ENCODE measurements around the gene CEL.
"Not testable (repeated sequence)": the region's sequence is repeated elsewhere in the genome, so short reads cannot be mapped to it uniquely, and the experiment has no call there.

Gene CEL

DNA sequence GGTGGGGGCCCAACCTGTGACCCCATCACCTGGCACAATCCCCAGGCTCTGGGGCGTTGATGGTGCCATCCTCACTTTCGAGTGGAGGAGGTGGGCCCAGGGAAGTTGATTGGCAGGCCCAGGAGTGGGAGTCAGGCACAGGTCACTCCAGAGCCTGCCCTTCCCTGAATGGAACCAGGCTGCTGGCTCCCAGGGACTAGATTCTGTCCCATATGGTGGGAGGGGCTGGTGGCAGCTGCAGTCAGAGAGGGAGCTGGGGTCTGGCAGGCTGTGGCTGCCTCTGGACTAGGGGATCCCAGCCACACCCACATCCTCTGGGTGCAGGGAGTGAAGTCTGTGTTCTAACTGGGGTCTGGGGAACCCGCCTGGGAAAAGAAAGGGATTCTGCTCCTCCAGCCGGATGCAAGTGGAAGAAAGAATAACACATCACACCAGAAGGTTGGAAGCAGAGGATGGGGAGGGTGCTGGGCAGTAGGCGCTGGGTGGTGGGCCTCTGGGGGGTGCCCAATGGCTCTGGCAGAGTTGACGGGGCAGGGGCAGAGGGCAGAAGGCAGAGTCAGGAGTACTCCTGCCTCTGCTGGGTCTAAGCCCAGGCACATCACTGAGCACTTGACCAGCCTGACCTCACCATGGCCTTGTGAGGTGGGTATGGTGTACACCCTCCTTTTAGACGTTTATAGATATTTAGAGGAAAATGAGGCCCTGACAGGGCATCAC lies 25.8 kb downstream of the CEL start:
- no peak for DNase-seq

DNA sequence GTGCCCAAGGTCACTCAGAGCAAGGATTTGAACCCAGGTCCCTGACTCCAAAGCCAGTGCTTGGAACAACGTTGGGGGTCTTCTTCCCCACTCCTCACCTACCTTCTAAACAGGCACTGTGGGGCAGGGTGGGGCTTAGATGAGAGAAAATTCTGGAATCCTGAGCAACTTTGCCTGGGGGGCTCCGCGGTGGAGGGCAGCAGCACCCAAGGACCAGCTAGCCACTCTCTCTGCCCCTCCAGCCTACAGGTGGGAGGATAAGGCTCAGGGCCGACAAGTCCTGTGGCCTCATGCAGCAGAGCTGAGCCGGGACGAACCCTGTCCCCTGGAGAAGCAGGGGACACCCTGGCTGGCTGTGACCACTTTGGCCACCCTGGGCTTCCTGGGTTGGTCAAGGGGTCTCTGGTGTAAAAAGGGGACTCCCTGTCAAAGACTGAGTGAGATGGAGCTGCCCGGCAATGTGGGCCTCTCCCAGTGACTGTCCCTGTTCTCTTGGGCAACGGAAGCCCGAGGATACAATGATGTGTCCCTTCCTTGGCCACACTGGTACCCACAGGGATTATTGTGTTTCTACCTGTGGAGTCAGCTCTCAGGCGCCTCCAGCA lies 26.5 kb downstream of the CEL start:
- DNase-seq: no peak

DNA sequence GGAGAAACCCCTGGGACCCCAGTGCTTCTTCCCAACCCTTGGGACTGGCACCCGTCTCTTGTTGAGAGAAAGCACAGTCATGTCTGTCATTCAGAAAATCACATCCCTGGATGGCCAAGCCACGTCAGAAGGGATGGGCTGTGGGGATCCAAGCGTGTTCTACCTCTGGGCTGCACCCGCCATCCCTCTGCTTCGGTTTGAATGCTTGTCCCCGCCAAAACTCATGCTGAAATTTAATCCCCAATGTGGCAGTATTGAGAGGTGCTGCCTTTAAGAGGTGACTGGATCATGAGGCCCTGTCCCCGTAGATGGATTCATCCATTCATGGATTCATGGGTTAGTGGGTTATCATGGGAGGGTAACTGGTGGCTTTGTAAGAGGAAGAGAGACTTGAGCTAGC lies 27.0 kb downstream of the CEL start:
- DNase-seq: no peak

DNA sequence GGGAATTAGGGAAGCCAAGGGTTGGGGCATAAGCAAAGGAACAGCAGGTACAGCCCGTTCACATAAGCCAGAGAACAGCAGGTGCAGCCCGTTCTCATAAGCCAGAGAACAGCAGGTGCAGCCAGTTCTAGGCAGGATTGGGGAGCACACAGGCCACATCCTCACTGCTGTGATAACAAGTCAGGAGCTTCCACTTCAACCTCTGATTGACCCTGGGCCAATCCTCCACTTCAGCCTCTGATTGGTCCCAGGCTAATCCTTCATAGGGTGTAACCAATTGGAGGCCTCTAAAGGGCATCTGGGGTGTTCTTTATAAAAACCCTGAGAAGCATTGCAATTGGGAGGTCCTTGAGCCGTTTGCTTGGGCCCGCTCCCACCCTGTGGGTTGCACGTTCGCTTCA lies 27.5 kb downstream of the CEL start:
- no peak for DNase-seq

DNA sequence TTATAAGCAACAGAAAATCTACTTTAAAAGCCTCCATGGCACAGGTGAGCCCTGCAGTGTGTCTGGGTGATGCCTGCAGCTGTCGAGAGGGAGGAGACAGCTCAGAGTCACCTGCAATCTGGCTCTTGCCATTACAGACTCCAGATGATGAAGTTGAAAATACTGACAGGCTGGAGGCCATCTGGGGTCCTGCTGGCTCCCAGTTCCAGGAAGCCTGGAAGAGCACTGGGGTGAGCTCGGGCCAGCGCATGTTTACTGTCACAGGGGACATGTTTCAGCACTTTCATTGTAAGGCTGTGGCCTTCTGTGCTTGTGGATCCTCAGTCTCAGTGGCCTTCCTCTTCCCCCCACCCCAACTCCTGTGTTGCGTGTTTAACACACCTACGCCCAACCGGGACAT lies 28.4 kb downstream of the CEL start:
- DNase-seq: no peak

DNA sequence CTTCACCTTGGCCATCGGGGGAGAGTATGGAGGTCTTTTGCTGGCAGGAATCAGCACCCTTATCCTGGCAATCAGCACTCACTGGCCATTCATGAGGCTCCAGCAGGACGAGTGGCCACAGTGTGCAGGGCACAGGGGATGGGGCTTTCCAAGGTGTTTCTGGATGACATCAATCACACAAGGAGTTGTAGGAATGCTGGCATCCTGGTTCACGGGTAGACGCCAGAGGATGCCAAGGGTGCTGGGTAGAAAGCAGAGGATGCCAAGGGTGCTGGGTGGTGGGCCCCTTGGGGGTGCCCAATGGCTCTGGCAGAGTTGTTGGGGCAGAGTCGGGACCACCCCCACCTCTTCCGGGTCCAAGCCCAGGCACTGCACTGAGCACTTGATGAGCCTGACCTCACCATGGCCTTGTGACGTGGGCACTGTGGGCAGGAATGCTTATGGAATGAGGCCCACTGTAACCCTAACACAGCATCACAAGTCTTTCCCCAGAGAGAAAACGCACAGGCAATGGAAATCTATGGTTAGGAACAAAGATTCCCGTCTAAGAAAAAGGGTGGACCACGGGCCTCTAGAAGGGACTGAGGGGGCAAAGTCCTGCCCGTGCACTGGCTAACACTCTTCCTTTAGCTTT lies 29.1 kb downstream of the CEL start:
- DNase-seq: no peak

DNA sequence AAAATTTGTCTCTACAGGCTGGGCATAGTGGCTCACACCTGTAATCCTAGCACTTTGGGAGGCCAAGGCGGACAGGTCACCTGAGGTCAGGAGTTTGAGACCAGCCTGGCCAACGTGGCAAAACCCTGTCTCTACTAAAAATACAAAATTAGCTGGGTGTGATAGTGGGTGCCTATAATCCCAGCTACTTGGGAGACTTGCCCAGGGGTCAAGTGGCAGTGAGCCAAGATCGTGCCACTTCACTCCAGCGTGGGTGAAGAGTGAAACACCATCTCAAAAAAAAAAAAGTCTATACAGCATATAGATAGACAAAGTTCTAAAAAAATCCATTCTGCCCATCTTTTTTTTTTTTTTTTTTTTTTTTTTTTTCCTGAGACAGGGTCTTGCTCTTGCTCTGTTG lies 32.6 kb downstream of the CEL start:
- DNase-seq: not testable (repeated sequence)

DNA sequence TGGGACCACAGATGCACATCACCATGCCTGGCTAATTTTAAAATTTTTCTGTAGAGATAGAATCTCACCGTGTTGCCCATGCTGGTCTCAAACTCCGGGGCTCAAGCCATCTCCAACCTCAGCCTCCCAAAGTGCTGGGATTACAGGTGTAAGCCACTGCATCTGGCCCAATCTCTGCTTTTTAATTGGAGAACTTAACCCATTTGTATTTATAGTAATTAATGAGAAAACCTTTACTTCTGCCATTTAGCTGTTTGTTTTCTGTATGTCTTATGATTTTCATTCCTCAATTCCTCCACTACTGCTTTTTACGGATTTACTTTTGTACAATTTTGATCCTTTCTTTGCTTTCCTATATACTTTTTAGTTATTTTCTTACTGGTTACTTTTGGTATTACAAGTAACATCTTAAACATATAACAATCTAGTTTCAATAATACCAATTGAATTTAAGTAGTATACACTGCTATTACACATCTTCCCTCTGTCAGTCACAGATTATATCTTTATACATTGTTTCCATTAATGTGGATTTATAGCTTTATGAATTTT lies 33.1 kb downstream of the CEL start:
- no peak for DNase-seq

DNA sequence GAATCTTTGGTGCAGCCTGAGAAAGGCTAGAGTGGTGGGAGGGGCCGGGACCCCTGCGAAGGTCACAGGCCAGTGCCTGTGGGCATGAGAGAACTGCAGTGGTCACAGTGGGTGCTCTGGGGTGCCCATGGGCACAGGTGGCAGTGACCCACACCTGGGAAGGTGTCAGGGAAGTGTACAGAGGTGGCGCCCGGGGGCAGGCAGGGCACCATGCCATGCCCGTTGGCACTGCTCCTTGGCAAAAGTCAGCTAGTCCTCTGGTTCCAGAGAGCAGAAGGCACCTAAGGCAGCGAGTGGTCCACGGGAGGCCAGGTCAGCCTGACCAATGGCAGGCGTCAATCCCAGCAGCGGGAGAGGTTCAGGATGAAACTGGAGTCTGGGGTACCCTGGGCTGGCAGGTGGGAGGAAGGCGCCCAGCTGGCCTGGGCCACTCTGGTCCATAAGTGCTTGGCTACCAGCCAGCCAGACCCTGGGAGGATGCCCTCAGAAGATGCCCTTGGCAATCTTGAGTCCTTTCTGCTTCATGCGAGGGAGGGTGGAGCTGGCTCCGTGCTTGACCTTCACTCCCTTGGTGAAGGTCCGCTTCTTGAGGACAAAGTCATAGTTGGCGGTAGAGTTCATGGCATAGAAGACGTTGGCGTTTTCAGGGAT lies 36.4 kb downstream of the CEL start:
- DNase-seq: no peak

DNA sequence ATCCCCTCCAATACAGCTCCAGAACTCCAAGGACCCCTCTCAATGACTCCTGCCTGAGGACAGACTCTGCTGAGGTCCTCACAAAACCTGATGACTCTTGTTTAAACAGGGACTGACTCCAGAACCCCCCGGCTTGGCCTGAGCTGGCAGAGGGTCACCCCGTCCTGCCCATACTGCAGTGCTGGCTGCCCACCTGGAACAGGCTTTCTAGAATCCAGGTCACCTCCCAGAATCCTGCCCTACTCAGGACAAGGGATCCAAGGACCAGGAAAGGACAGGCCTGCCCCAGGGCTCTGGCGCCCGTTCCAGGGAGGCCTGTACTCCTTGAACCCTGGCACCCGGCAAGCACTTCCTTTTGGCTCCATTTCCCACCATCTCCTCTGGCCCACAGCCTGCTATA lies 37.1 kb downstream of the CEL start:
- no peak for DNase-seq

DNA sequence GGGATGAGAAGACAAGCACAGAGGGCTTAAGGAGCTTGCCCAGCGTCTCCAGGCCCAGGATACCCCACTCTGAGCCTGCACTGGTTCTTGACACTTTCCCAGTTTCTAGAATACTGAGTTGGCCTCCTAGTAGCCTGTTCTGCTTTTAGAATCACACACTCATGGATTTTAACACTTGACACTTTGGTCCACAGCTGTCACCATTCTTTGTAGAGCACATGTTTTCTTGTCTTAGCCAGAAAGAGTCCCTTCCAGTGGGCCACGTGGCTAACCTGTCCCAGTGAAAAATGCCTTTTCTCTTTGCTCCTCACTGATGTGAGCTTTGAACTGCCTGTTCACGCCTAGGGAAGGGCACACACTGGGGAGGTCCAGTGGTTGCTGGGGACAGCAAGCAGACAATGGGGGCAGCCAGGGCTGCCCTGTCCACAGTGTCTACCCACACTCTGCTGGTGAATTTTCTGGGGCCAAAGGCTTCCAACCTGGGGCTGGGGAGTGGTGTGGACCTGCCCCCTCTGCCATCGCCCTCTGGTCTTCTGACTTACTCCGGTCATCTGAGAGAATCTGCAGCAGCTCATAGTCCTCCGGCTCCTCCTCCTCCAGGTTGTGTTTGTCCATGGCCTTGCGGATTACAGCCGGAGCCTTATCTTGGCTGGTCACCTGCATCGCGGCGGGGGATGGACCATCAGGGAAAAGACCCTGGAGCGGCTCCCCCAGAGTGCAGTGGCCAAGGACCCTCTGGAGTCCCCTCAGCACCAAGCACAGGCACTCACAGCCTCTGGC lies 38.1 kb downstream of the CEL start:
- no peak for DNase-seq

DNA sequence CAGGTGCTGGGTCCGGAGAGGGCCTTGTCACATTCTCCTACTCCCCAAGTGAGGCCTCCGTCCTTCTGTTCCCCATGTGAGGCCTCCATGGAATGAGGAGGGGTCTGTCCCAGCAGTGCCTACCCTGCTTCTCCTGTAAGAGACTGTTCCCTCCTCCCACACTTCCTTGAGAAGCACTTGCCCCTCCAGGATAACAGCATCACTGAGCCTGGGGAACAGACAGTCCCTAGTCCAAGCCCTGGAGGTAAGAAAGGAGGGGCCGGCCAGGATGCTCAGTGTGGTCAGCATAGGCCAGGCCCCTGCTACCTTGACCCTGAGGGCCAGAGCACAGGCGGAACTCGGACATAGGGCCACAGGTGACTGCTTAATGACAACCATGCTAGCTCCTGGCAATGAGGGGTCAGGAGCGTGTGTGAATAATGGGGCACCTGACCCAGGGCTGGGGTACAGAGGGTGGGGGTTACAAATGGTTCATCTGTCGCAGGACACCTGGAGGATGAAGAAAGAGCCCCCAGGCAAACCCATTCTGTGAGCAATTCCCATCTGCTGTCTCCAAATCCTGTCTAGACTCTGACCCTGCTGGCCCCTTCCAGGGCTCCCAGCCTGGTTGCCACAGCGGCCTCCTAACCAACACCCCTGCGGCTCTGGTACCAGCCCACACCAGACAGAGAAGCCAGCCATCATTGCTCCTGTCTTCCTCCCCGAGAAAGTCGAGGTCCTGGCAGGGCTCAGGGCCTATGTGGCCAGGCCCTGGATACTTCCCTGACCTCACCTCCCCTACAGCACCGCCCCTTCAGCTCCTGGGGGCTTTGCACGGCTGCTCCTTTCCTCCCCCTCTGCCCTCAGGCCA lies 39.0 kb downstream of the CEL start:
- no peak for DNase-seq

DNA sequence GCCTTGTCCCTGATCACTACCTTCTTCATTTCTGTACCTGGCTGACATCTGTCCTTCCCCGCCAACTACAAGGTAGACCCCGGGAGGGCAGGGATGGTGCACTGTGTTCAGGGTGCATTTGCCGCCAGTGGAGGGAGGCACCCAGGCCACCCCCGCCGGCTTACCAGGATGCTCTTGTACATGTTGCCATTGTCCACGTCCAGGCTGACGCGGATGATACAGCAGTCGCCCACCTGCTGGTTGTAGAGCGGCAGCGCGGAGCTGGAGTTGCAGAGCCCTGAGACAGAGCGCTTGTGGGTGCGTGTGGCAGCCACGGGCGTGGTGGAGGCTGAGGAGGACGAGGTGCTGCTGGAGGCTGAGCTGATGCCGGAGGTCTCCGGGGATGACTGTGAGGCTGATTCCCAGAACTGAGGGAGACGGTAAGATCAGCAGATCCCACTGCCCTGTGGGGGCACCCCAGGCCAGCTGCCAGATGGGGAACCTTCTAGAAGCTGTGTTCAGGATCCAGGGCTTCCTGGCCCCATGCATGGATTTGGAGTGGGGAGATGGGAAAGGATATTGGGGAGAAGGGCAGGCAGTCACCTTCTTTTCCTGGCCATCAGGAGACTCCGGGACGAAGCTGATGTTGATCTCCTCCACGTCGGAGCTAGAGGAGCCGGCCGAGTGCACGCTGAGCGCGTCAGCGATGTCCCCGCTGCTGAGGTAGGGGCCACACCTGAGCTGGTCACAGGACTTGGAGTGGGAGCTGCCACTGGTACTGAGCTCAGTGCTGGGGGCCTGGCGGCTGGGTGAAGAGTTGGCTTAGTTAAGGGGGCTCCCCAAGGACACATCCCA lies 39.8 kb downstream of the CEL start:
- DNase-seq: no peak

DNA sequence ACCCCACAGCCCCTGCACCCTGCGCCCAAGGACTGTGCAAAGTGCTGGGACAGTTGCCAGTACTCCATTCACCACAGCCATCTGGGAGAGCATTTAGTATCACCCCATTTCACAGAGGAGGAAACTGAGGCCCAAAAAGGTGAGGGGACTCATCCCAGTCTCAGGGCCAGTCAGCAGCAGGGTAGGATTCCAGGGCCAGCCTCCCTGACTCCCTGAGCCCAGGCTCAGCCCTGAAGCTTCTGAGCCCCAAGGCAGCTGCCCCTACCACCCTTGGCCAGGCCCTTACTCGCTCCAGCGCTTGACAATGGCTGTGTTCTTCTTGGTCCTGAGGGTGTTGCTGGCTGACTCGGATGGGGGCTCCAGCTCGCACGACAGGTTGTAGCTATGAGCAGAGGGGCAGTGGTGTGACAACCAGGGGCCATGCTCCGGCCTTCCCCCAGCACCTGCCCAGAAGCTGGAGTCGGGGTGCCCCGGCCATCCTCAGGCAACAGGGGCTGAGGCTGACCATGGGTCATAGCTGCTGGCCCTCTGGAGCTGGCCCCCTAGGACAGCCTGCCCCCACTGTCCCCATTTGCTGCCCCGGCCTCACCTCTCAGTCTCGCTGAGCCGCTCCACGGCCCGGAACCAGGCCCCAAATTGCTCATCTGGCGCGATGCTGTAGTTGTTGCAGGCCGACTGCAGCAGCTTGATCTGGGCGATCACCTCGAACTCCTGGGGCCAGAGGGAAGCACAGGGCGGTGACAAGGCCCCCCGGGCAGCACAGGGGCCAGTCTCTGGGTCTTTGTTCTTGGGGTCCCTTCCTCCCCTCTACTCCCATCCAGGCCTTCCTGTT lies 40.6 kb downstream of the CEL start:
- DNase-seq: no peak

DNA sequence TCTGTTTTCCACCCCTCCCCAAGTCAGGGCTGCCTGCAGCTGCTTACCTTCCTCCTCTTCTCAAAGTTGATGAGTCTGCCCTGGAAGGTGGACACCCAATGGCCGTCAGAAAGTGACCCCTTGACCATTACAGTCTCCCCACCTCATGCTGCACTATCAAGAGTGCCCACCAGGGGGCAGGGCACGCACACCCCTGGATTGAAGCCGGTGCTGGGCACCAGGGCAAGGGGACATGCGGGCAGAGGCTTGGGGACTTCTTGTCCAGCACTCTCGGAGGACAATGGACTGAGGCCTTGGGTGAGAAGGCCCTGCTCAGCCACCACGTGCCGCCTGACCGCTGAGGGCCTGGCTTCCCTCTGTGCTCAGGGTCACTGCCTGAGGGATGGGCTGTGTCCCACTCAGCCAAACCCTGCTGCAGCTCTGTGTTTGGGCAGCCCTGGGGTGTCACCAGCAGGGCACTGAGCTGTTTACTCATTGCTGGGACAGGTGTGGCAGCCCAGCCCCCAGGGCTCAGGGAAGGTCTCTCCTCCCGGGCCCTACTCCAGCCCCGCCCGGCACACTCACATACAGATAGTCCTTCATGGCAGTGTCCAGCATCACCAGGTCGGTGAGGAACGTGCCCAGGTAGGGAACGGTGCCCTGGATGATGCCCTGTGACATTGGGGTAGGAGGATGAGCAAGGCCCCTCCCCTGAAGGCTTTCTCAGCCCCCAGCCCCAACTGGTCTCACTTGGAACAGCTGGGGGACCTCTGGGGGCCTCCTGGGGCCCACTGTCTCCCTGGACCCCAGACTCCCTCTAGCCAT lies 41.6 kb downstream of the CEL start:
- DNase-seq: peak in 4 of 5 donors; percentile 34 to 41 (median 38)

DNA sequence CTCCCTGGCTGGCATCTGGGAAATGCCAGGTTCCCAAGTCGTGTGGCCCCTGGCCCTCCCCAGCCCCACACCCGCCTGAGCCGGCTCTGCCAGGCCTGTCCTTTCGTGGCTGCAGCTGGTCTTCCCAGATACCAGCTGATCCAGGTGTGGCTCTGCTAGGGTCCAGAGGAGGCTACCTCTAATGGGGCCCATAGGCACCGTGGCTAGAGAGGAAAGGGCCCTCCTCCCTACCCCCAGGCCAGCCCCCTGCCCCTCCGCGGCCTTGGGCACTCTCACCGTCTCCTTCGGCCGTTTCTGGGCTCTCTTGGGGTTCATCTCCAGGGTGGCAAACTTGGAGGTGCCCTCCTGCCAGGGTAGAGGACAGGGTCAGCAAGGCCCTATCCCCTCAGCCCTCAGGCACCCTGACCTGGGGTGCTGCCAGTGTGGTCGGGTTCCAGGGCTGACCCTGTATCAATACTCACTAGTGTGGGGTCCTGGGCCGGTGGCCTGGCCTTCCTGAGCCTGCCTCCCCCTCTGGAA lies 42.3 kb downstream of the CEL start:
- peak in 1 of 5 donors; percentile 9 for DNase-seq

DNA sequence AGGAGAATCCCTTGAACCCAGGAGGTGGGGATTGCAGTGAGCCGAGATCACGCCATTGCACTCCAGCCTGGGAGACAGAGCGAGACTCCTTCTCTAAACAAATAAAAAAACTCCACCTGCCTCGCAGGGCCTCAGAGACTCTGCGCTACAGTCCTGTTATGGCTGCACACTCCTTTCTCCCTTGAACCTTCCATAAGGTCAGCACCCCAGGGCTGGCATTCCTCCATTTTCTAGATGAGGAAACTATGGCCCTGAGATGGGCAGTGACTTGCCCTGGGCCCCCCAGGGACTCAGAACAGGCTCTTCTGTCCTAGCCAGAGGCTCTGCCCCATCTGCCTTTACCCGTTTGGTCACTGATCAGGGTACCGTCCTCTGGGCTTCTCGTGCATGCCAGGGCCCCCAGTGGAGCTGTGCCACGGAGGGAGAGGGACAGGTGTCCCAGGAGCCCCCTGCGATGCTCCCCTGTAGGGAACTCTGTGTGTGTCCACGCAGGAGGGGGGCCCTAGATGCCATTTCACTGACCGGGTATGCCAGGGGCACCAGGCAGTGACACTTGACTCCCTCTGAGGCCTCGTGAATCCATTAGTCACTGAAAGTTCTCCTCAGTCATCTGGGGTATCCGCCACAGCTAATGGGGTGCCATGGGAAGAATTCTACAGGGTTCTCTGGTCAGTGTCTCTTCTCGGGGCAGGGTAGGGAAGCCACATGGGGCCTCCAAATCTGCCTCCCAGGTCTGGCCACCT lies 43.1 kb downstream of the CEL start:
- DNase-seq: no peak

DNA sequence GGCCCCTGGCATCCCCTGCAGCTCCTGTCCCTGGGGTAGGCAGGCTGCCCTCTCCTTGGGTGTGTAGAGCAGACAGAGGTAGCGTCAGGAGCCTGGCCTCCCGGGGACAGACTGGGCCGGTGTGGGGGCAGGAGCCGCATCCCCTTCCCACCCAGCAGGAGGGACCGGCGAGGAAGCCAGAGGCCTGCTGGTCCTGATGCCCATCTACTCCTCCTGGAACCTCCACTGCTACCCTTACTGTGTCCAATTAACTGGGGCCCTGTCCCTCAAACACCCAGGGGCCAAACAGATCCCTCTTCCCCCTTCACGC lies 43.6 kb downstream of the CEL start:
- DNase-seq: peak in 1 of 5 donors; percentile 8

All from T-helper 1 cell (primary cell).